ENCODE results near the gene JARID2.

DNA sequence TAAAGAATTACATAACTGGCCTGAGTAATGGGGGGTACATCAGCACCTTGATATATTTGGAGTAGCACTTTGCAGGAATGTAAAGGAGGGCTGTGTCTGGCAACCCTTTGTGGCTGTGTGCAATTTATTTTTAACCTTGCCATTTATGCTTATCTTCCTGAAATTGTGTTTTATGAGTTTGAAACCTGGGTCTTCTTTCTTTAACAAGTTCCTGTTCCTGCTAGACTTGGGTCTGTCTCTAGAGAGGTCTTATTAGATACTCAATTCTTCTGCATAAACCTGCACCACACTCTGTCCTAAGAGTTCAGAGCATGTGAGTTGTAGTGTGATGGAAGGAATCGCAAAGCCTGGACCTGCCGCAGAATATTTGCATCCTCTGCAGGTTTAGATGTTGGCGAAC lies 181.0 kb downstream of the JARID2 start:
- TF ChIP-seq EZH2phosphoT487 (IDR thresholded peaks at IDR 0.05; ENCODE audit: low read length): no peak
- TF ChIP-seq, protein P1, sequence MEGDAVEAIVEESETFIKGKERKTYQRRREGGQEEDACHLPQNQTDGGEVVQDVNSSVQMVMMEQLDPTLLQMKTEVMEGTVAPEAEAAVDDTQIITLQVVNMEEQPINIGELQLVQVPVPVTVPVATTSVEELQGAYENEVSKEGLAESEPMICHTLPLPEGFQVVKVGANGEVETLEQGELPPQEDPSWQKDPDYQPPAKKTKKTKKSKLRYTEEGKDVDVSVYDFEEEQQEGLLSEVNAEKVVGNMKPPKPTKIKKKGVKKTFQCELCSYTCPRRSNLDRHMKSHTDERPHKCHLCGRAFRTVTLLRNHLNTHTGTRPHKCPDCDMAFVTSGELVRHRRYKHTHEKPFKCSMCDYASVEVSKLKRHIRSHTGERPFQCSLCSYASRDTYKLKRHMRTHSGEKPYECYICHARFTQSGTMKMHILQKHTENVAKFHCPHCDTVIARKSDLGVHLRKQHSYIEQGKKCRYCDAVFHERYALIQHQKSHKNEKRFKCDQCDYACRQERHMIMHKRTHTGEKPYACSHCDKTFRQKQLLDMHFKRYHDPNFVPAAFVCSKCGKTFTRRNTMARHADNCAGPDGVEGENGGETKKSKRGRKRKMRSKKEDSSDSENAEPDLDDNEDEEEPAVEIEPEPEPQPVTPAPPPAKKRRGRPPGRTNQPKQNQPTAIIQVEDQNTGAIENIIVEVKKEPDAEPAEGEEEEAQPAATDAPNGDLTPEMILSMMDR (IDR thresholded peaks at IDR 0.05; ENCODE audit: low read length): no peak
